Stimulated activated naive CD8-positive, alpha-beta T cell treated with anti-CD3 and anti-CD28 coated beads, Interleukin-15, Interleukin-2, amounts not matched to agents 100 U/mL and 50 U/mL, for 24 hours (primary cell): ENCODE measurements around the gene GUCY1A1.
"Not testable (repeated sequence)": the region's sequence is repeated elsewhere in the genome, so short reads cannot be mapped to it uniquely, and the experiment has no call there.

ENCODE experiments used
- ATAC-seq: fragments of 150-1000 bp; cut with Tn5 transposase; one replicate; pipeline ENCODE4 v1.10.0; 2021
- DNase-seq: peaks from one replicate; pipeline ENCODE4 v3.0.0; 2021

The GUCY1A1 gene

GRCh38 chr4:155666344-155667221 is at the start of gene GUCY1A1:
Gene GUCY1A1 (plus strand): TSS chr4:155666848. CDS start chr4:155696868, 30,020 bp downstream.
- DNase-seq: no peak
- peak; percentile 34 for ATAC-seq

- ATAC-seq (no peak), DNase-seq (no peak)
These were observed 49.4 kb upstream of the GUCY1A1 start for GRCh38 chr4:155617296-155617695.

GRCh38 chr4:155618183-155618838 is 48.3 kb upstream of the GUCY1A1 start:
- ATAC-seq (no peak), DNase-seq (no peak)

- DNase-seq (no peak), ATAC-seq (no peak)
These were observed 46.0 kb upstream of the GUCY1A1 start for GRCh38 chr4:155620637-155621036.

- no peak for ATAC-seq
- no peak for DNase-seq
These were observed 42.2 kb upstream of the GUCY1A1 start for GRCh38 chr4:155624478-155624877.

- ATAC-seq: no peak
- no peak for DNase-seq
These were observed 40.1 kb upstream of the GUCY1A1 start for GRCh38 chr4:155626561-155626960.

GRCh38 chr4:155629183-155629825 is 37.3 kb upstream of the GUCY1A1 start:
- no peak for DNase-seq
- ATAC-seq: peak; percentile 48

- DNase-seq: no peak
- no peak for ATAC-seq
These were observed 36.7 kb upstream of the GUCY1A1 start for GRCh38 chr4:155629956-155630355.

- ATAC-seq: no peak
- no peak for DNase-seq
These were observed 34.3 kb upstream of the GUCY1A1 start for GRCh38 chr4:155632310-155632840.

- ATAC-seq (no peak), DNase-seq (no peak)
These were observed 28.3 kb upstream of the GUCY1A1 start for GRCh38 chr4:155638195-155638965.

- no peak for DNase-seq
- peak; percentile 55 for ATAC-seq
These were observed 26.7 kb upstream of the GUCY1A1 start for GRCh38 chr4:155639704-155640523.

- no peak for DNase-seq
- no peak for ATAC-seq
These were observed 25.9 kb upstream of the GUCY1A1 start for GRCh38 chr4:155640751-155641150.

- DNase-seq: no peak
- no peak for ATAC-seq
These were observed 23.6 kb upstream of the GUCY1A1 start for GRCh38 chr4:155643087-155643486.

- ATAC-seq (no peak), DNase-seq (no peak)
These were observed 20.6 kb upstream of the GUCY1A1 start for GRCh38 chr4:155646001-155646400.

- not testable (repeated sequence) for ATAC-seq, DNase-seq
These were observed 15.9 kb upstream of the GUCY1A1 start for GRCh38 chr4:155650785-155651184.

GRCh38 chr4:155653052-155653451 is 13.6 kb upstream of the GUCY1A1 start:
- no peak for DNase-seq
- ATAC-seq: no peak

GRCh38 chr4:155656025-155656424 is 10.6 kb upstream of the GUCY1A1 start:
- no peak for ATAC-seq

GRCh38 chr4:155657169-155657568 is 9.5 kb upstream of the GUCY1A1 start:
- no peak for DNase-seq
- no peak for ATAC-seq

More at GRCh38 chr4:155656025-155656424, 10.6 kb upstream of the GUCY1A1 start:
- DNase-seq: no peak

GRCh38 chr4:155657985-155658680 is 8.5 kb upstream of the GUCY1A1 start:
- no peak for DNase-seq
- no peak for ATAC-seq

GRCh38 chr4:155658681-155659064 is 8.0 kb upstream of the GUCY1A1 start:
- ATAC-seq: no peak

More at GRCh38 chr4:155658681-155659064, 8.0 kb upstream of the GUCY1A1 start:
- DNase-seq: no peak
